GM19455 (cell line): ENCODE data around the gene ZBTB46.

Source experiments
- ATAC-seq: cut with Tn5 transposase; IDR thresholded peaks from one replicate; pipeline ENCODE4 v1.9.1; 2021; ENCODE audit not compliant: unreplicated experiment

The ZBTB46 gene

GRCh38 chr20:63840405-63840828, 9.4 kb upstream of the ZBTB46 start:
- no peak for ATAC-seq

- no peak for ATAC-seq
Observed at GRCh38 chr20:63839620-63840019, 8.6 kb upstream of the ZBTB46 start.

- ATAC-seq = no peak
Observed at GRCh38 chr20:63837479-63837878, 6.4 kb upstream of the ZBTB46 start.

- no peak for ATAC-seq
Observed at GRCh38 chr20:63836458-63837344, 5.6 kb upstream of the ZBTB46 start.

GRCh38 chr20:63835021-63835858, 4.2 kb upstream of the ZBTB46 start:
- ATAC-seq = no peak

GRCh38 chr20:63834491-63834880, 3.4 kb upstream of the ZBTB46 start:
- no peak for ATAC-seq

GRCh38 chr20:63833776-63834490, 2.9 kb upstream of the ZBTB46 start:
- no peak for ATAC-seq

GRCh38 chr20:63831993-63832686, 1.1 kb upstream of the ZBTB46 start:
- no peak for ATAC-seq

GRCh38 chr20:63831646-63831992, 555 bp upstream of the ZBTB46 start:
- no peak for ATAC-seq

- ATAC-seq = no peak
Observed at GRCh38 chr20:63829945-63830835, 874 bp downstream of the ZBTB46 start.

GRCh38 chr20:63829603-63829944, 1.5 kb downstream of the ZBTB46 start:
- ATAC-seq = no peak

- ATAC-seq = no peak
Observed at GRCh38 chr20:63828951-63829350, 2.1 kb downstream of the ZBTB46 start.

- no peak for ATAC-seq
Observed at GRCh38 chr20:63828545-63828944, 2.5 kb downstream of the ZBTB46 start.

GRCh38 chr20:63828124-63828523, 2.9 kb downstream of the ZBTB46 start:
- ATAC-seq = no peak

- ATAC-seq = no peak
Observed at GRCh38 chr20:63826753-63827152, 4.3 kb downstream of the ZBTB46 start.

GRCh38 chr20:63825331-63826118, 5.5 kb downstream of the ZBTB46 start:
- no peak for ATAC-seq

GRCh38 chr20:63823691-63824311, 7.3 kb downstream of the ZBTB46 start:
- ATAC-seq = no peak

- ATAC-seq = no peak
Observed at GRCh38 chr20:63822276-63822696, 8.8 kb downstream of the ZBTB46 start.

GRCh38 chr20:63821811-63822210, 9.3 kb downstream of the ZBTB46 start:
- ATAC-seq = no peak
